Mononuclear cell (primary cell): ENCODE measurements around the gene CARD11. TPM values are rescaled to one million over a fixed set of nuclear protein-coding genes. Genes with fewer than 3 reads are reported as not detected.

Source experiments
- H3K27me3 ChIP-seq: 2 replicates; pipeline ENCODE4 v1.6.0; 2011; ENCODE audit warnings: low read length, control low read depth; ENCODE audit not compliant: insufficient read depth
- H3K4me1 ChIP-seq: 2 replicates; pipeline ENCODE4 v1.5.1; 2011; ENCODE audit warnings: mild to moderate bottlenecking, low read length, control low read depth; ENCODE audit not compliant: insufficient read depth
- H3K4me3 ChIP-seq: 2 replicates; pipeline ENCODE4 v1.5.1; 2011; ENCODE audit warnings: mild to moderate bottlenecking, low read length, moderate library complexity
- H3K9me3 ChIP-seq: 2 replicates; pipeline ENCODE4 v1.5.1; 2011; ENCODE audit warnings: low read depth, mild to moderate bottlenecking, control low read depth, low read length
- total RNA-seq: library from RNA; depleted of rRNA; stranded (reverse); fragments of >200 nt; gene quantifications from one replicate; pipeline ENCODE4 v1.2.3, GENCODE V29; 2012

Gene CARD11
- total RNA-seq, 1 donor = 39.1 TPM

- H3K4me1 ChIP-seq = peaks cover 9% of the 10 kb centered on the region
- no peaks in the 10 kb centered on the region for H3K9me3 ChIP-seq
Observed at GRCh38 chr7:3013975-3014792, 29.5 kb downstream of the CARD11 start.

GRCh38 chr7:3011211-3011852, 32.3 kb downstream of the CARD11 start:
- no peaks in the 10 kb centered on the region for H3K9me3 ChIP-seq
- no peaks in the 10 kb centered on the region for H3K27me3 ChIP-seq
- H3K4me3 ChIP-seq = no peak overlapping the region
- peaks cover 13% of the 10 kb centered on the region for H3K4me1 ChIP-seq

More at GRCh38 chr7:3013975-3014792, 29.5 kb downstream of the CARD11 start:
- H3K27me3 ChIP-seq = no peaks in the 10 kb centered on the region
- no peak overlapping the region for H3K4me3 ChIP-seq

GRCh38 chr7:3010161-3010560, 33.5 kb downstream of the CARD11 start:
- peaks cover 13% of the 10 kb centered on the region for H3K4me1 ChIP-seq
- H3K27me3 ChIP-seq = no peaks in the 10 kb centered on the region
- H3K9me3 ChIP-seq = no peaks in the 10 kb centered on the region
- H3K4me3 ChIP-seq = no peak overlapping the region

GRCh38 chr7:3009086-3009485, 34.6 kb downstream of the CARD11 start:
- H3K9me3 ChIP-seq = no peaks in the 10 kb centered on the region
- H3K4me1 ChIP-seq = peaks cover 13% of the 10 kb centered on the region
- H3K27me3 ChIP-seq = no peaks in the 10 kb centered on the region
- H3K4me3 ChIP-seq = no peak overlapping the region

DNA sequence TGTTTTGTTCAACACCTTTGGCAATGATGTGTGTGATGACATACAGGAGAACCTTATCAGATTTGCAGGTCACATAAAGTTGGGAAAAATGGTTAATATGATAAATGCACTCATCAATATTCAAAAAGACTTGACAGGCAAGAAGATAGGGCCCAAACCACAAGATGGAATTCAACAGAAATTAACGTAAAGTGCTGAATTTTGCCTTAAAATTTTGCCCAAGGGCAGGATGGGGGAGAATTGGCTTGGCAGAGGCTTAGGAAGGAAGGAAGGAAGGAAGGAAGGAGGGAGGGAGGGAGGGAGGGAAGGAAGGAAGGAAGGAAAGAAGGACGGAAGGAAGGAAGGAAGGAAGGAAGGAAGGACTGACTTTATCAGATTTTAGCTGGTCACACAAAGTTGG, 35.3 kb downstream of the CARD11 start:
- no peak overlapping the region for H3K4me3 ChIP-seq

DNA sequence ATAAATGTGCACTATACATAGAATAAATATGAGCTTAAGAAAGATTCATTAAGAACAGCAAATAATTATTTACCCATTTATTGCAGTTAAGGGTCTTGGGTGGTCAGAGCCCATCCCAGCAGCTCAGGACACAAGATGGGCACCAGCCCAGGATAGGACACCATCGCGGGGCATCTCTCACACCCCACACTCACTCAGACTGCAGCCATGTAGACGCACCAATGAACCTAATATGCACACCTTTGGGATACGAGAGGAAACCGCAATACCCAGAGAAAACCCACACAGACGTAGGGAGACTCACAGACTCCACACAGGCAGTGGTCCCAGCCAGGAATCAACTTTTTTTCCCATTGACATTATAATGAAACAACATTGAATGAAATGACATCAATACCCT, 36.0 kb downstream of the CARD11 start:
- peaks cover 13% of the 10 kb centered on the region for H3K4me1 ChIP-seq
- no peaks in the 10 kb centered on the region for H3K27me3 ChIP-seq
- H3K9me3 ChIP-seq = no peaks in the 10 kb centered on the region
- H3K4me3 ChIP-seq = no peak overlapping the region

More for the DNA sequence above, 35.3 kb downstream of the CARD11 start:
- H3K27me3 ChIP-seq = no peaks in the 10 kb centered on the region
- peaks cover 13% of the 10 kb centered on the region for H3K4me1 ChIP-seq
- H3K9me3 ChIP-seq = no peaks in the 10 kb centered on the region

DNA sequence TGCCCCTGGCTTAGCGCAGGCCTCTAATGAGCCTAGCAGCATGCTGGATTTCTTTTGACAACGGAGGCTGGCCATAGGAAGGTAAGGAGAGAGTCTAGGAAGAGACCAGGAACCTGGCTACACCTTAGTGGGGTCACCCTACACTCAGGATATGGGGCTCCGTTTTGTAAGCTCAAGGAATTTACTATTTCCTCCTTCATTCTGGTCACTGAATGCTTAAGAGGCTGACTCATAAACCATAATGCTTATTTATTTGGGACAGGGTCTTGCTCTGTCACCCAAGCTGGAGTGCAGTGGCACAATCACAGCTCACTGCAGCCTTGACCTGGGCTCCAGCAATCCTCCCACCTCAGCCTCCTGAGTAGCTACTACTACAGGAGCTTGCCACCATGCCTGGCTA, 38.4 kb downstream of the CARD11 start:
- peaks cover 4% of the 10 kb centered on the region for H3K4me1 ChIP-seq
- H3K9me3 ChIP-seq = no peaks in the 10 kb centered on the region
- no peaks in the 10 kb centered on the region for H3K27me3 ChIP-seq
- H3K4me3 ChIP-seq = no peak overlapping the region

DNA sequence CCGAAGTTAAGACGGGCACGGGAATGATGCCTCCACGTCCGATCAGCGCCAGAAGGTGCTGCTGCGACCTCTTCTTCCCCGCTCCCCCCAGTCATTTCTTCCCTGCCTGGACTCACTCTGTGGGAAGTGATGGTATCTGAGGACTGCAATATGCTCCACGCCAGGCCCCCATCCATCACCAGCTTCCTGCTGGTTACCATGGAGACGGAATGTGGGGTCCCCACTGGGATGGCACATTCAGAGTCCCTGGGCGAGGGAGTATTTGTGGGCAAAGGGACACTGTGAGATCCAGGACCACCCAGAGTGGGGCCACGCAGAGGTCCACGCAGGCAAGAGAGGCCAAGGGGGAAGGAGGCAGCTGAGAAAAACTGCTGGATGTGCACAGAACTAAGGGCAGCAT, 39.7 kb downstream of the CARD11 start:
- Histone ChIP-seq H3K4me1 (peaks cover 4% of the 10 kb centered on the region), H3K9me3 (no peaks in the 10 kb centered on the region), H3K4me3 (no peak overlapping the region), H3K27me3 (no peaks in the 10 kb centered on the region)

- Histone ChIP-seq H3K4me1 (peaks cover 4% of the 10 kb centered on the region), H3K9me3 (no peaks in the 10 kb centered on the region), H3K4me3 (no peak overlapping the region), H3K27me3 (no peaks in the 10 kb centered on the region)
Observed at GRCh38 chr7:3002631-3003030, 41.0 kb downstream of the CARD11 start.

DNA sequence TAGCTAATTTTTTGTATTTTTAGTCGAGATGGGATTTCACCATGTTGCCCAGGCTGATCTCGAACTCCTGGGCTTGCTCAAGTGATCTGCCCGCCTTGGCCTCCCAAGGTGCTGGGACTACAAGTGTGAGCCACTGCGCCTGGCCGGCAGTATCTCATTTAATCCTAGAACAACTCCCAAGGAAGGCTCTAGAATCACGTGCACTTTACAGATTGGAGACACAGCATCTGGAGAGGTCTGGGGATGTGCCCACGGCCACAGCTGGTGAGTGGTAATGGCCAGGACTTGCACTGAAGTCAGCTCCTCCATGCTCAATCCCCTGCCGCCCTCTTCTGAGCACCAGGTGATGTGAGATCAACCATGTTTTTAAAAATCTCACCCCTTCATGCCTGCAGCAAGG, 43.1 kb downstream of the CARD11 start:
- Histone ChIP-seq H3K4me3 (no peak overlapping the region), H3K9me3 (no peaks in the 10 kb centered on the region), H3K4me1 (no peaks in the 10 kb centered on the region), H3K27me3 (no peaks in the 10 kb centered on the region)

DNA sequence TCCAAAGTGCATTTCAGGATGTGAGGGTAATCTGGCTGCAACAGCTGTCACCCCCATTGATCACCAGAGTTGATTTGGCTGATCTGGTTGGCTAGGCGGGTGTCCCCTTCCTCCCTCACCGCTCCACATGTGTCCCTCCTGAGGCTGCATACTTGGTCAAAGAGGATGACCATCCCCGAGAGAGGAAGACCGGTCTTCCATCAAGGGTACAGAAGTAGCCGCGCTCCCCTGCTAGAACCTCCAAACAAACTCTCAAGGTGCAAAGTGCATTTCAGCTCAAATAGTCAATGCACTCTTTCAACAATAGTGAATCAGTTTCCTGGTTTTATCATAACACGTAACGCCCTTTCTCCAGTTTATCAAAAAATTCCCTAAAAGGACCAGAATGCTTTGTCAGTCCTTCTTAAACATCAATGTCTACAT, 44.6 kb downstream of the CARD11 start:
- H3K4me3 ChIP-seq = no peak overlapping the region
- no peaks in the 10 kb centered on the region for H3K4me1 ChIP-seq
- no peaks in the 10 kb centered on the region for H3K9me3 ChIP-seq
- H3K27me3 ChIP-seq = no peaks in the 10 kb centered on the region

GRCh38 chr7:2997014-2997413, 46.7 kb downstream of the CARD11 start:
- Histone ChIP-seq H3K4me3 (no peak overlapping the region), H3K9me3 (no peaks in the 10 kb centered on the region), H3K4me1 (no peaks in the 10 kb centered on the region), H3K27me3 (no peaks in the 10 kb centered on the region)

DNA sequence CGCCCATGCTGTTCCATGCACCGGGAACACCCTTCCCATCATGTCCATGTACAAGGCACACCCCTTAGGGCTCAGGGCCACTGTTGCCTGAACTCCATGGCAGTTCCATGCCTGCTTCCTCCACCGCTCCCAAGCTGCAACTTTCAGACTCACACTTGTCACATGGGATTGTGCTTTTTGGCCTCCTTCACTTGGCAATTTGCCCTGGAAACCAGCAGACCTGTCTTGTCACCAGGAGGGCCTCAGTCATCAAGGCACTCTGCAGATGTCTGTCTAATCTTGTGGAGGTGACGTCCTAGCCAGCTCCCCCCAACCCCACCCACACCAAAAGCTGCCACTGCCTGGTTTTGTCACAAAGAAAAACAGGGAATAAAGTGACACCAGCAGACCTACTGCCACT, 47.5 kb downstream of the CARD11 start:
- no peaks in the 10 kb centered on the region for H3K4me1 ChIP-seq
- H3K9me3 ChIP-seq = no peaks in the 10 kb centered on the region
- no peak overlapping the region for H3K4me3 ChIP-seq
- no peaks in the 10 kb centered on the region for H3K27me3 ChIP-seq

- H3K9me3 ChIP-seq = no peaks in the 10 kb centered on the region
- H3K27me3 ChIP-seq = no peaks in the 10 kb centered on the region
- H3K4me3 ChIP-seq = no peak overlapping the region
- H3K4me1 ChIP-seq = no peaks in the 10 kb centered on the region
Observed at GRCh38 chr7:2993868-2994267, 49.8 kb downstream of the CARD11 start.

DNA sequence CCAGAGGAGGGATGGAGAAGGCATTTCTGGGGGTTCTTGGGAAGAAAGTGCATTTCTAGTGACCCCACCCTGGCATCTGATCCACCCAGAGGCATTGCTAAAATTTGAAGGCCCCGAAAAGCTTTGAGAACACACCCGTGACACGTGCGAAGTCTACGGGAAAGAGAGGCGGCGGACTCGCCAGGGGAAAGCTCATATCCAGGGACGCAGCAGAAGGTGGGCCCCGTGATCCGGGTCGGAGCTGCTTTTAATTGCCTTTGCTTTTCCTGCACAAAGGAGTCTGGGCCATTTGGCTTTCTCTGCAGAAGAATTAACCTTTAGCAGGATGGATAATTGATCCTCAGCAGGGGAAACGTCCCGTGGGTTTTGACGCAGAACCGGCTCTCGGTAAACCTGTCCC, 50.3 kb downstream of the CARD11 start:
- Histone ChIP-seq H3K4me3 (no peak overlapping the region), H3K4me1 (no peaks in the 10 kb centered on the region), H3K27me3 (no peaks in the 10 kb centered on the region), H3K9me3 (no peaks in the 10 kb centered on the region)
